ENCODE measurements around the gene SLC25A39. TPM values are rescaled to one million over a fixed set of nuclear protein-coding genes. Genes with fewer than 3 reads are reported as not detected.

Gene SLC25A39
- total and polyA plus RNA-seq, 2 of the 13 experiments (the other 11 are each of a cell fraction or from before 2014, with no cell fraction given) = 144 to 151 TPM

GRCh38 chr17:44280392-44280937 is 44.2 kb downstream of the SLC25A39 start (continued):
- TF ChIP-seq ZNF564 (CRISPR knock-in tag; IDR thresholded peaks at IDR 0.05) = 0 out of 2 replicates have a peak, but pooled peaks have one; percentile 43

- Histone ChIP-seq H3K4me3 (replicated peaks in 1 of 3; ENCODE audit: insufficient read depth in 1 of 3, low read depth in 2 of 3, low read length in 3 of 3) (peak overlapping the region; percentile 8 to 69 (median 41); a peak in 4 of 6 replicates), H3K79me2 (ENCODE audit: insufficient read depth, low read length) (no peaks in the 10 kb centered on the region), H2AFZ (ENCODE audit: low read length) (no peak overlapping the region), H3K9me3 (ENCODE audit: low read length) (no peaks in the 10 kb centered on the region), H3K27ac (ENCODE audit: extremely low read length, insufficient read depth, low read length) (no peak overlapping the region), H4K20me1 (ENCODE audit: insufficient read depth, low read length) (no peaks in the 10 kb centered on the region), H3K4me1 (ENCODE audit: insufficient read depth, low read length) (peaks cover 18% of the 10 kb centered on the region), H3K9ac (ENCODE audit: insufficient read depth, low read depth, low read length) (peak overlapping the region; percentile 46; the same call in 1 of the 2 replicates), H3K4me2 (ENCODE audit: low read depth, low read length) (peak overlapping the region; percentile 78), H3K27me3 (ENCODE audit: control insufficient read depth in 1 of 2, insufficient read depth in 2 of 2, low read length in 2 of 2) (peaks cover 0 to 28% of the 10 kb centered on the region in 2 experiments; a peak in 4 of 5 replicates), H3K36me3 (replicated peaks in 1 of 2; ENCODE audit: control insufficient read depth in 1 of 2, insufficient read depth in 2 of 2, low read length in 2 of 2) (no peaks in the 10 kb centered on the region)
- WGBS (ENCODE audit: low lambda C conversion rate) = 10% methylated on average over 15 of the region's 20 CpGs
- in situ Hi-C loops (cut with HindIII; ENCODE audit: extremely low pct_ligation_motif_present, low pct_unique_long_range_greater_than_20kb) = no loop called here
- ChIA-PET CTCF (ENCODE audit: low intra/inter-chr PET ratio, low total read pairs) (no interaction called here), POLR2A (interaction anchor here (0.6 to 1.9 kb wide), 19 partner anchors 8 to 224 kb away, joined by 3 to 13 read pairs (median 4); partner anchors contain the start of genes GPATCH8, GRN, RUNDC3A and SLC25A39)
- FAIRE-seq (peak; percentile 97), DNase-seq (ENCODE audit: low spot score) (peak; percentile 86), ATAC-seq (peak; percentile 96)
- no TSS peak for BruUV-seq (replicated peaks)
- intact Hi-C loops (cut with micrococcal nuclease; ENCODE audit: unreplicated experiment) = loop anchor here (10.0 kb wide), 1 partner anchor 45 kb away; the partner anchor contains the start of gene SLC25A39
- no peak for TF ChIP-seq ZNF263 (CRISPR knock-in tag; IDR thresholded peaks at IDR 0.05)
- 0 out of 2 replicates have a peak, but pooled peaks have one; percentile 27 for TF ChIP-seq ZIK1 (CRISPR knock-in tag; IDR thresholded peaks at IDR 0.05; ENCODE audit: borderline replicate concordance, low read depth)
- no peak for TF ChIP-seq CCDC6 (CRISPR knock-in tag; IDR thresholded peaks at IDR 0.05)
- 0 out of 2 replicates have a peak, but pooled peaks have one; percentile 29 for TF ChIP-seq NCOA1 (CRISPR knock-in tag; IDR thresholded peaks at IDR 0.05)
- TF ChIP-seq, protein P1, sequence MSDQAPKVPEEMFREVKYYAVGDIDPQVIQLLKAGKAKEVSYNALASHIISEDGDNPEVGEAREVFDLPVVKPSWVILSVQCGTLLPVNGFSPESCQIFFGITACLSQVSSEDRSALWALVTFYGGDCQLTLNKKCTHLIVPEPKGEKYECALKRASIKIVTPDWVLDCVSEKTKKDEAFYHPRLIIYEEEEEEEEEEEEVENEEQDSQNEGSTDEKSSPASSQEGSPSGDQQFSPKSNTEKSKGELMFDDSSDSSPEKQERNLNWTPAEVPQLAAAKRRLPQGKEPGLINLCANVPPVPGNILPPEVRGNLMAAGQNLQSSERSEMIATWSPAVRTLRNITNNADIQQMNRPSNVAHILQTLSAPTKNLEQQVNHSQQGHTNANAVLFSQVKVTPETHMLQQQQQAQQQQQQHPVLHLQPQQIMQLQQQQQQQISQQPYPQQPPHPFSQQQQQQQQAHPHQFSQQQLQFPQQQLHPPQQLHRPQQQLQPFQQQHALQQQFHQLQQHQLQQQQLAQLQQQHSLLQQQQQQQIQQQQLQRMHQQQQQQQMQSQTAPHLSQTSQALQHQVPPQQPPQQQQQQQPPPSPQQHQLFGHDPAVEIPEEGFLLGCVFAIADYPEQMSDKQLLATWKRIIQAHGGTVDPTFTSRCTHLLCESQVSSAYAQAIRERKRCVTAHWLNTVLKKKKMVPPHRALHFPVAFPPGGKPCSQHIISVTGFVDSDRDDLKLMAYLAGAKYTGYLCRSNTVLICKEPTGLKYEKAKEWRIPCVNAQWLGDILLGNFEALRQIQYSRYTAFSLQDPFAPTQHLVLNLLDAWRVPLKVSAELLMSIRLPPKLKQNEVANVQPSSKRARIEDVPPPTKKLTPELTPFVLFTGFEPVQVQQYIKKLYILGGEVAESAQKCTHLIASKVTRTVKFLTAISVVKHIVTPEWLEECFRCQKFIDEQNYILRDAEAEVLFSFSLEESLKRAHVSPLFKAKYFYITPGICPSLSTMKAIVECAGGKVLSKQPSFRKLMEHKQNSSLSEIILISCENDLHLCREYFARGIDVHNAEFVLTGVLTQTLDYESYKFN (CRISPR knock-in tag; conservative IDR thresholded peaks at IDR 0.05) = peak; percentile 73
- 0 out of 2 replicates have a peak, but pooled peaks have one; percentile 27 for TF ChIP-seq ZNF124 (CRISPR knock-in tag; IDR thresholded peaks at IDR 0.05)
- TF ChIP-seq DNMT1 (CRISPR knock-in tag; IDR thresholded peaks at IDR 0.05) = 0 out of 2 replicates have a peak, but pooled peaks have one; percentile 44
- no peak for TF ChIP-seq GTF3A (CRISPR knock-in tag; conservative IDR thresholded peaks at IDR 0.05)
- peak; percentile 70 for TF ChIP-seq TBL1XR1 (IDR thresholded peaks at IDR 0.05; ENCODE audit: borderline replicate concordance, low read length, partially characterized antibody)
- TF ChIP-seq ZNF619 (CRISPR knock-in tag; IDR thresholded peaks at IDR 0.05) = no peak
- TF ChIP-seq ZNF687 (CRISPR knock-in tag; IDR thresholded peaks at IDR 0.05) = peak; percentile 83
- no peak for TF ChIP-seq EED (CRISPR knock-in tag; IDR thresholded peaks at IDR 0.05)
- TF ChIP-seq GFI1 (CRISPR knock-in tag; IDR thresholded peaks at IDR 0.05; ENCODE audit: borderline replicate concordance) = peak; percentile 91
Measured at GRCh38 chr17:44279666-44280391, 44.8 kb downstream of the SLC25A39 start.
